Naive thymus-derived CD4-positive, alpha-beta T cell (primary cell): ENCODE measurements around the gene MMP21. TPM values are rescaled to one million over a fixed set of nuclear protein-coding genes. Genes with fewer than 3 reads are reported as not detected.

Experiments
- ATAC-seq: fragments of 150-1000 bp; cut with Tn5 transposase; 2 replicates; pipeline ENCODE4 v1.10.0; 2021; ENCODE audit warnings: mild to moderate bottlenecking, moderate library complexity
- CTCF ChIA-PET: fragments of 350-600 bp; sonication (Branson Sonifier 250); formaldehyde crosslinking; loops from one replicate; lab custom pipeline; 2021; ENCODE audit warnings: antibody characterized with exemption; lab: Charles Lee
- POLR2A ChIA-PET: fragments of 350-600 bp; sonication (Branson Sonifier 250); formaldehyde crosslinking; loops from one replicate; lab custom pipeline; 2021; ENCODE audit warnings: antibody characterized with exemption, inconsistent platforms; lab: Charles Lee
- DNase-seq, 9 donors: peaks; one replicate each; pipeline versions ENCODE4 v3.0.0 to v3.0.0-alpha.2; 2020 to 2022; ENCODE audit warnings: mixed read lengths in 1 of 9
- H3K27ac ChIP-seq: one replicate; pipeline ENCODE4 v1.7.0; 2013; ENCODE audit warnings: mild to moderate bottlenecking, low read depth, low read length, moderate library complexity
- H3K27me3 ChIP-seq, 2 donors: one replicate each; pipeline ENCODE4 v1.7.0; 2013; ENCODE audit warnings: low read length in 2 of 2, mild to moderate bottlenecking in 2 of 2, moderate library complexity in 2 of 2; ENCODE audit not compliant: control insufficient read depth in 2 of 2, insufficient read depth in 2 of 2
- H3K36me3 ChIP-seq, 3 experiments: 1 replicate in 2 of 3; 2 replicates in 1 of 3; pipeline ENCODE4 v1.7.0; 2013; ENCODE audit warnings: low read length in 3 of 3, mild to moderate bottlenecking in 3 of 3, moderate library complexity in 1 of 3; ENCODE audit not compliant: insufficient read depth in 3 of 3, control insufficient read depth in 2 of 3
- H3K4me1 ChIP-seq, 2 donors: one replicate each; pipeline ENCODE4 v1.7.0; 2013; ENCODE audit warnings: low read length in 2 of 2, mild to moderate bottlenecking in 2 of 2, moderate library complexity in 1 of 2; ENCODE audit not compliant: control insufficient read depth in 2 of 2, insufficient read depth in 2 of 2
- H3K4me3 ChIP-seq: 2 replicates; pipeline ENCODE4 v1.7.0; 2013; ENCODE audit warnings: mild to moderate bottlenecking, low read length
- H3K9me3 ChIP-seq, 3 experiments: 1 replicate in 2 of 3; 2 replicates in 1 of 3; pipeline ENCODE4 v1.7.0; 2013; ENCODE audit warnings: low read length in 3 of 3; ENCODE audit not compliant: control insufficient read depth in 2 of 3
- H3K27ac Mint-ChIP-seq, 9 donors: one replicate each; pipeline ENCODE4 v1.8.0; 2020 to 2022; ENCODE audit warnings: mixed read lengths in 9 of 9, mild to moderate bottlenecking in 8 of 9, moderate library complexity in 5 of 9, inconsistent platforms in 2 of 9
- H3K27me3 Mint-ChIP-seq, 5 donors: one replicate each; pipeline ENCODE4 v1.8.0; 2021 to 2022; ENCODE audit warnings: mixed read lengths in 5 of 5, mild to moderate bottlenecking in 1 of 5
- H3K36me3 Mint-ChIP-seq, 5 donors: one replicate each; pipeline ENCODE4 v1.8.0; 2020 to 2022; ENCODE audit warnings: mixed read lengths in 5 of 5, mild to moderate bottlenecking in 3 of 5, inconsistent platforms in 1 of 5
- H3K4me1 Mint-ChIP-seq, 7 donors: one replicate each; pipeline ENCODE4 v1.8.0; 2020 to 2022; ENCODE audit warnings: mixed read lengths in 7 of 7, mild to moderate bottlenecking in 3 of 7, inconsistent platforms in 1 of 7
- H3K4me3 Mint-ChIP-seq, 10 donors: one replicate each; pipeline ENCODE4 v1.8.0; 2020 to 2022; ENCODE audit warnings: mild to moderate bottlenecking in 10 of 10, mixed read lengths in 10 of 10, moderate library complexity in 6 of 10, inconsistent platforms in 2 of 10
- H3K9me3 Mint-ChIP-seq, 11 donors: one replicate each; pipeline ENCODE4 v1.8.0; 2020 to 2022; ENCODE audit warnings: mixed read lengths in 11 of 11, mild to moderate bottlenecking in 4 of 11, inconsistent platforms in 1 of 11, moderate library complexity in 1 of 11
- intact Hi-C, 2 donors: fragments of 100-400 bp; cut with micrococcal nuclease; formaldehyde crosslinking; loops; one replicate each; pipeline ENCODE4 v1.15.1; 2023
- microRNA-seq: library from miRNA; unstranded; fragments of <30 nt; microRNA quantifications from one replicate; pipeline ENCODE4 v1.2.0, GENCODE V29; 2022; ENCODE audit warnings: borderline microRNAs expressed
- polyA plus RNA-seq, 2 donors: library from polyadenylated mRNA; unstranded; fragments of 300-500 nt; fragmentation: Illumina TruSeq; gene quantifications; one replicate each; pipeline ENCODE4 v1.2.3, GENCODE V29; 2021
- total RNA-seq, 6 experiments: library from RNA in 5 of 6; stranded (reverse) in 5 of 6; gene quantifications; 1 replicate in 5 of 6; 2 replicates in 1 of 6; pipeline ENCODE4 v1.2.3 and lab custom pipeline; 2021 to 2026

The MMP21 gene
- total and polyA plus RNA-seq, 7 experiments from 2014 or later, result 0.29 to 0.84 (median 0.40) TPM; not detected in 2

DNA sequence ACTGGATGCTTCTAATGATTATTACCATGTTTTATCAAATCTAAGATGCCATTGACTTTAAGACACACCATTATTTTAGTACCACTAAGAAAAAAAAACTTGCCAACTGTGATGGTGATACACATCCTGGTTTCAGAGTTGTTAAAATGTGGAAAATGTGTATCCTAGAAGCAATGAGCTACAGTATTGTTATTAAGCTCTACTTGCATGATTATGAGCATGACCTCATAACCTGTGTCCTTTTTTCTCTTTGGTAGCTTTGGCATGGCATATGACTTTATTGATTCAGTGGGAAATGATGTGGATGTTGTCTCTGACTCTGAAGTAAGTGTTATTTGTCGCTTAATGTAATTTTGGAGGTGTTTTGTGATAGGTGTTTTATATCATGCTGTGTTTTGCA lies 52.8 kb downstream of the MMP21 start:
- DNase-seq (no peak), ATAC-seq (no peak)
- Mint-ChIP-seq H3K9me3 (peaks cover 0 to 4% (median 0%) of the 10 kb centered on the region in 11 donors), H3K36me3 (peaks cover 11 to 49% (median 29%) of the 10 kb centered on the region in 5 donors), H3K4me1 (peaks cover 10 to 51% (median 43%) of the 10 kb centered on the region in 7 donors), H3K4me3 (peak overlapping the region in 3 of 10 donors; percentile 4 to 45 (median 22)), H3K27me3 (peaks cover 0 to 3% (median 0%) of the 10 kb centered on the region in 5 donors), H3K27ac (peak overlapping the region in 1 of 9 donors; percentile 27)
- CTCF ChIA-PET, result no interaction called here
- Histone ChIP-seq H3K36me3 (peaks cover 13 to 63% (median 46%) of the 10 kb centered on the region in 3 experiments), H3K27me3 (no peaks in the 10 kb centered on the region), H3K4me3 (no peak overlapping the region), H3K4me1 (peaks cover 20 to 24% of the 10 kb centered on the region in 2 donors), H3K9me3 (no peaks in the 10 kb centered on the region), H3K27ac (no peak overlapping the region)
- POLR2A ChIA-PET, result no interaction called here
- intact Hi-C loops, result no loop called here

DNA sequence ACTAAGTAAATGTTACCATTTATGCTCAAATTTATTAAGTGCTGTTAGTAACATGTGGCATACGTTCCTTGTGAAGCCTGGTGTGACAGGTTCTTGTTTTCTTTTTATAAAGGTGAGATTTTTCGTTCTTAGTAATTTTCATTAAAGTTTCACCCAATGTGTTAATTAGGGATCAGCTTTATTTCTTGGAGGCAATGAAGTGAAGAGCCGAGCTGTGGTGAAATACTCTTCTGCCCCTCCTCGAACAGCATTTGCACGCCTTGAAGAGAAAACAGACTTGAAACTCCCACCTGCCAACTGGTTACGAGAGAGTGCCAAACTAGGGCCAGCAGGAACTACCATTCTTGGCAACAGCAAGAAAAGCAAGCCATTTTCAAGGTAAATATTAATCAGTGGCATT lies 54.6 kb downstream of the MMP21 start:
- Mint-ChIP-seq H3K27ac (peak overlapping the region in 7 of 9 donors; percentile 19 to 98 (median 32)), H3K9me3 (peaks cover 0 to 10% (median 1%) of the 10 kb centered on the region in 11 donors), H3K4me1 (peaks cover 10 to 51% (median 39%) of the 10 kb centered on the region in 7 donors), H3K36me3 (peaks cover 11 to 35% (median 24%) of the 10 kb centered on the region in 5 donors), H3K4me3 (peak overlapping the region; percentile 61 to 99 (median 83)), H3K27me3 (peaks cover 0 to 3% (median 0%) of the 10 kb centered on the region in 5 donors)
- ChIA-PET CTCF (no interaction called here), POLR2A (no interaction called here)
- Histone ChIP-seq H3K27ac (peak overlapping the region; percentile 94), H3K36me3 (peaks cover 6 to 45% (median 34%) of the 10 kb centered on the region in 3 experiments), H3K4me1 (peaks cover 20 to 24% of the 10 kb centered on the region in 2 donors), H3K27me3 (no peaks in the 10 kb centered on the region), H3K9me3 (no peaks in the 10 kb centered on the region), H3K4me3 (no peak overlapping the region)
- intact Hi-C loops, result no loop called here
- ATAC-seq, result no peak
- no peak for DNase-seq

DNA sequence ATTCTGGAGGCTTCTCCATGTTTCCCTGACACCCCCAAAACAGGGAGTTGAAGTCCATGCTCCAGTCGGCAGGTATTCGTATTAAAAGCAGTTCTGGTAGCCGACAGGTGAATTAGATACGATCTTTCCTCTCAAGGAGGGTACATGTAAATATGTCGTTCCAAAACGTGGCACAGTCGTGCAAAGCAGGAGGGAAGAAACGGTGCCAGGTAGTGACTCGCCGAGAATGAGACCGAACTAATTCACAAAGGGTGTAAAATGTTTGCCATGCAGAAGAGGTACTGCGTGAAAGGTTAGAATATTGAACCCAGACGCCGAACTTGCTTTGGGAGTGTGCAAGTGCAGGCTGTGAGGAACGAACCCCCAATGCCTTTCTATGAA lies 55.6 kb downstream of the MMP21 start:
- Mint-ChIP-seq H3K36me3 (peaks cover 9 to 26% (median 21%) of the 10 kb centered on the region in 5 donors), H3K27ac (peak overlapping the region; percentile 96 to 99 (median 97)), H3K9me3 (peaks cover 0 to 15% (median 2%) of the 10 kb centered on the region in 11 donors), H3K4me1 (peaks cover 10 to 48% (median 39%) of the 10 kb centered on the region in 7 donors), H3K4me3 (peak overlapping the region; percentile 89 to 99 (median 98)), H3K27me3 (peaks cover 0 to 3% (median 0%) of the 10 kb centered on the region in 5 donors)
- intact Hi-C loops, result no loop called here
- peaks cover 3 to 38% (median 25%) of the 10 kb centered on the region in 3 experiments for H3K36me3 ChIP-seq
- no peaks in the 10 kb centered on the region for H3K27me3 ChIP-seq
- ChIA-PET CTCF (no interaction called here), POLR2A (interaction anchor here (1.0 kb wide), 1 partner anchor 103 kb away, joined by 9 read pairs; the partner anchor contains the start of genes BCCIP and UROS)
- DNase-seq (no peak), ATAC-seq (no peak)
- no peaks in the 10 kb centered on the region for H3K9me3 ChIP-seq
- peaks cover 20 to 24% of the 10 kb centered on the region in 2 donors for H3K4me1 ChIP-seq
- H3K4me3 ChIP-seq, result peak overlapping the region; percentile 90
- peak overlapping the region; percentile 94 for H3K27ac ChIP-seq

DNA sequence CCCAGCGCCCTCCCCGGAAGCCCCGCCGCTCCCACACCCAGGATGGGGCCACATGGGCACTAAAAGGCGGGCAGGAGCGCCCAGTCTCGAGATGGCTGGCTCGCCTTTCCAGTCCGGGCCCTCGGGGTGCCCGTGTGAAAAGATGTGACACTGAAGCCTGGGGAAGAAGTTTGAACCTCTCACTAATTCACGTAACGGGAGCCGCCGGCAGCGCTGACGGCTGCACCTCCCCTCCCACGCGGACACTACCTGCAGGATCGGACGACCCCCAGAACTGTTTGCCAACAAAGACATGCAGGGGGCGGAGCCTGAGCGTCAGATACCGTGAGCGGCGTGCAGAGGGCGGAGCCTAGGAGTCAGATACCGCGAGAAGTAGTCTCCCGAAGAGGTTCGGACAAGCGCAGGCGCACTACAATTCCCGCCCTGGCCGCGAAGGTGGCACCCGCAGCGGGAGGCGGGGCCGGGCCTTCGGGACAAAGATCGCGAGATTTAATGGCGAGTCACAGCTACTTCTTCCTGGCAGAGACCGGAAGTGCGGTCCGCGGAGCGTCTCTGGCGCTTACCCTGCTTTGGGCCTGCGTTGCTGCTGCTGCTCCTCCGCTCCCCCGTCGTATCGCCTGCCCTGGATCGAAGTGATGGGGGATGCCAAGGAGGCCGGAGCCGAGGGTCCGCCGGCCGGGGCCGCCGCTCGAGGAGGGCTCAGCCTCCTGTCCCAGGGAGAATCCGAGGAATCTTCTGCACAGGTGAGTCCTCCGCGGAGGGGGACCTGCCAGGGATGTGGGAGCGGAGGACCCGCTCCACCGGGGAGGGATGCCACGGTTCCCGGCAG lies 56.2 kb downstream of the MMP21 start, which contains the start of gene EDRF1:
Gene EDRF1 (plus strand): TSS at position 537 of the 829 bp plus-strand sequence. CDS start 99 bp downstream, at position 636.
- Mint-ChIP-seq H3K36me3 (peaks cover 4 to 21% (median 16%) of the 10 kb centered on the region in 5 donors), H3K27me3 (peaks cover 0 to 3% (median 0%) of the 10 kb centered on the region in 5 donors), H3K4me1 (peaks cover 6 to 47% (median 39%) of the 10 kb centered on the region in 7 donors), H3K4me3 (peak within 1 kb of the TSS; percentile 89 to 99 (median 98)), H3K9me3 (peaks cover 0 to 15% (median 2%) of the 10 kb centered on the region in 11 donors), H3K27ac (peak within 1 kb of the TSS; percentile 96 to 99 (median 97))
- ATAC-seq (peak; percentile 97), DNase-seq (peak; percentile 96 to 100 (median 99))
- POLR2A ChIA-PET, result interaction anchor here (0.9 to 1.0 kb wide), 3 partner anchors 78 to 740 kb away, joined by 3 to 9 read pairs (median 3); partner anchors contain the start of genes BCCIP and UROS
- peak within 1 kb of the TSS; percentile 94 for H3K27ac ChIP-seq
- H3K27me3 ChIP-seq, result no peaks in the 10 kb centered on the region
- H3K4me1 ChIP-seq, result peaks cover 20 to 24% of the 10 kb centered on the region in 2 donors
- peak within 1 kb of the TSS; percentile 95 for H3K4me3 ChIP-seq
- intact Hi-C loops, result loop anchor here (1.0 to 5.0 kb wide), 6 partner anchors 104 to 1301 kb away; partner anchors contain the start of genes ABRAXAS2 (in 2 of the 2), BCCIP (in 2 of the 2), FANK1 (in 2 of the 2) and UROS (in 2 of the 2)
- H3K36me3 ChIP-seq, result peaks cover 1 to 32% (median 20%) of the 10 kb centered on the region in 3 experiments
- CTCF ChIA-PET, result no interaction called here
- H3K9me3 ChIP-seq, result no peaks in the 10 kb centered on the region

Small RNA genes within 50 kb of the gene (microRNA-seq; reads per million reads assigned to microRNA genes)
- gene MIR4484, result 1.6 reads per million

Other genes starting within 250 kb of the MMP21 start
- not detected for gene TEX36, start 92.7 kb downstream of the MMP21 start, total RNA-seq
- not detected for gene TEX36, start 92.7 kb downstream of the MMP21 start, polyA plus RNA-seq
- 10 to 100 TPM; 33.8 to 64.4 (median 53.8) TPM for gene EDRF1, start 56.1 kb downstream of the MMP21 start, total RNA-seq
- gene EDRF1, start 56.1 kb downstream of the MMP21 start, polyA plus RNA-seq, result 10 to 100 TPM; 11.3 to 13.6 TPM
- gene UROS, start 47.4 kb upstream of the MMP21 start, total RNA-seq, result 10 to 100 TPM; 28.9 to 53.0 (median 41.3) TPM
- gene UROS, start 47.4 kb upstream of the MMP21 start, polyA plus RNA-seq, result 10 to 100 TPM; 59.2 to 60.0 TPM
- 10 to 100 TPM; 31.3 to 68.4 (median 45.8) TPM for gene BCCIP, start 47.7 kb upstream of the MMP21 start, total RNA-seq
- 100 to 1,000 TPM in 1 of 2 donors, 10 to 100 TPM in 1; 86.0 to 105 TPM for gene BCCIP, start 47.7 kb upstream of the MMP21 start, polyA plus RNA-seq
- 10 to 100 TPM in 3 of 5 experiments, 1 to 10 TPM in 2; 9.3 to 13.5 (median 10.8) TPM for gene DHX32, start 105.5 kb upstream of the MMP21 start, total RNA-seq
- 10 to 100 TPM; 11.3 to 11.8 TPM for gene DHX32, start 105.5 kb upstream of the MMP21 start, polyA plus RNA-seq
- under 1 TPM in 3 of 5 experiments, not detected in 2; 0.35 to 0.67 (median 0.37) TPM for gene FANK1, start 120.7 kb upstream of the MMP21 start, total RNA-seq
- not detected for gene FANK1, start 120.7 kb upstream of the MMP21 start, polyA plus RNA-seq